Stimulated activated CD8-positive, alpha-beta memory T cell treated with anti-CD3 and anti-CD28 coated beads, Interleukin-15, amount 100 ng/mL, for 1 hour (primary cell): ENCODE measurements around the gene LILRA6.
"Not testable (repeated sequence)": the region's sequence is repeated elsewhere in the genome, so short reads cannot be mapped to it uniquely, and the experiment has no call there.

ENCODE experiments used
- DNase-seq: peaks from one replicate; pipeline ENCODE4 v3.0.0-alpha.2; 2020; ENCODE audit warnings: low read depth

The LILRA6 gene

GRCh38 chr19:54231077-54231931, 11.3 kb downstream of the LILRA6 start:
- DNase-seq = peak; percentile 85

GRCh38 chr19:54230031-54230430, 12.6 kb downstream of the LILRA6 start:
- no peak for DNase-seq

DNA sequence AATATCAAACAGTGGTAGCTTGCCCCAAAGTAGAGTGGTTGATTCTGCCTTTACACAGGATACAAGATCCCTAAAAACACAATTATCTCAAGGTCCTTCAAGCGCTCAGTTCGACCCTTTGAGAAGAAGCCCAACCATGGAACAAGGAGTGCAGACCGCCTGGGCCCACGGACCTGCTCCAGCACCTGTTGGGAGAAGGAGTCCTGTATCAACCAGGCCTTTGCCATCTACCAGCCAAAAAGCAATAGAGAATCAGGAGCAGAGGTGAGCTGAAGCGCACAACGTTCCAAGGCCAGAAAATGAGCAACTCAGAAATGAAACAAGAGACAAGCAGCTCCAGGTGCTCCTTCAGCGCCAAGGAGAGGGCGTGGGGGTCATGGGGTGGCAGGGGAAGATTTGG, 13.4 kb downstream of the LILRA6 start:
- no peak for DNase-seq

DNA sequence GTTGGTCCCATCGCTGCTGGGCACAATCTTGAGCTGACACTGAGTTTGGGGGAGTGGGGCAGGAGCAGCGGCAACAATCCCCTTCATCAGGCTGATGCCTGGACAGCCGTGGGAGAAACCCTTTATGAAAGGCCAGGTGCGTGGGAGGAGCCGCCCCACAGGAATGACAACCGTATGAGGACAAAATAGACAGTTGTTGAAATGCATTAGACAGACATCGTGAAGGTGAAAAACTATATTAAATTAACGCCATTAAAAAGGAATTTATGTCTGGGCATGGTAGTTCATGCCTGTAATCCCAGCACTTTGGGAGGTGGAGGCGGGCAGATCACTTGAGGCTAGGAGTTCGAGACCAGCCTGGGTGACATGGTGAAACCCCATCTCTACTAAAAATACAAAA, 18.0 kb downstream of the LILRA6 start:
- not testable (repeated sequence) for DNase-seq

- not testable (repeated sequence) for DNase-seq
These were observed 18.7 kb downstream of the LILRA6 start for GRCh38 chr19:54223937-54224281.

GRCh38 chr19:54223277-54223936, 19.2 kb downstream of the LILRA6 start:
- not testable (repeated sequence) for DNase-seq

- DNase-seq = not testable (repeated sequence)
These were observed 19.9 kb downstream of the LILRA6 start, which contains the start of gene LILRB3 for GRCh38 chr19:54222474-54223276. Gene LILRB3 (minus strand): TSS chr19:54223007. CDS start chr19:54222976, 31 bp downstream.

DNA sequence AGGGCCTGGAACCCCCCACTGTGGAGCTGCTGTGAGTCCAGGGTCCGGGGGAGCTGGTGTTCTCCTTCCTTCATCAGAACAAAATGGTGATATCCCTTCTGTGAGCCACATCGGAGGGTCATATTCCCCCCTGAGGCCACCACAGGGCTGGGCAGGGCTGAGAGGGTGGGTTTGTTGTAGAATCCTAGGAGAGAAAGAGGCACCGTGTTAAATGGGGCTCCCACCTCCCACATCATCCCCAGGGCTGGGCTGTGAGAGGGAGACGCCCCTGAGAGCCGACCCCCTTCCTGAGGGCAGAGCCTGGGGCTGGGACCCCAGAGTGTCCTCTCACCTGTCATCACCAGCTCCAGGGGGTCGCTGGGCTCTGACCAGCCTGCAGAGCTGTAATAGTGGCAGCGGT, 20.6 kb downstream of the LILRA6 start:
- not testable (repeated sequence) for DNase-seq

GRCh38 chr19:54219702-54220101, 22.9 kb downstream of the LILRA6 start:
- not testable (repeated sequence) for DNase-seq

GRCh38 chr19:54218960-54219661, 23.5 kb downstream of the LILRA6 start:
- DNase-seq = no peak

DNA sequence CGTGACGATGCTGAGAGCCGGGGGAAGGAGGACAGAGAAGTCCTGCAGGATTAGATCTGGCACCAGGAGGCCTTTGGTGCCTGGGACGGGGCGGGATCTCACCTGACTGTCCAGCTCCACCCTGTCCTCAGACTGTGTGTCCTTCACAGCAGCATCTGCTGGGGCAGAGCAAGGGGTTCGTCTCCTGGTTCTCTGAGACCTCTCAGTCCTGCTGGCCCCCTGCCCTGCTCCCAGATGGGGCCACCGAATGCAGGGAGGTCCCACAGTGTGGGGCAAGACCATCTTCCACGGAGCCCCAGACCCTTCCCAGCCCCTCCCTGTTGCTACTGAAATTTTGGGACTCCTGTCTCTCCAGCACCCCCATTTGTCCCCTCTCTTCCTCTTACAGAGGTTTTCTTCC, 24.3 kb downstream of the LILRA6 start:
- no peak for DNase-seq

DNA sequence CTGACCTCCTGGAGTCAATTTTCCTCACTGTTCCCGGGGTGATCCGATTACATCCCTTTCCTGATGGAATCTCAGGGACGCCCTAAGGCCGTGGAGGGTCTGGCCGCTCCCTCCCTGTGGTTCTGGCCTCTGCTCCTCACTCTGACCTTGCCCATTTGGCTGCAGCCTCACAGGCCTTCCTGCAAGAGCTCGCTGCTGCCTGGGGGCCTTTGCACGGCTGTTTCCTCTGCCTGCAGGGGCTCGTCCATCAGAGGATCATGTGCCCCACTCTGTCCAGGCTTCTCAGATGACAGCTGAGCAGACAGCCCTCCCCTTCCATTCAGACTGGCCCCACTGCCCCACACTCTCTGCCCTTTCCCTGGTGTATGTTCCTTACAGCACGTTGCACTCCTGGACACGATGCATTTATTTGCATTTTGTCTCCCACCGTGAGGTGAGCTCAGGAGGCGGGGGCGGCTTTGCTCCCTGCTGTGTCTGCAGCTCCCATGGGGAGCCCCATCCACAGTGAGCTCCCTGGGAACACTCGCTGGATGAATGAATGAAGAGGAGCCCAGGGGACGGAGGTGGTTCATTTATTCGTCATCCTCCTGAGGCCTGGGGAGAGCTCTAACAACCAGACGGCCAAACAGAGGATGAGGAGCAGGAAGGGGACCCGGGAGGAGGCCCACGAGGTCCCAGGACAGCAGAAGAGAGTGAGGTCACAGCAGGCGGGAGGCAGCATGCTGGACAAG, 24.9 kb downstream of the LILRA6 start:
- not testable (repeated sequence) for DNase-seq

DNA sequence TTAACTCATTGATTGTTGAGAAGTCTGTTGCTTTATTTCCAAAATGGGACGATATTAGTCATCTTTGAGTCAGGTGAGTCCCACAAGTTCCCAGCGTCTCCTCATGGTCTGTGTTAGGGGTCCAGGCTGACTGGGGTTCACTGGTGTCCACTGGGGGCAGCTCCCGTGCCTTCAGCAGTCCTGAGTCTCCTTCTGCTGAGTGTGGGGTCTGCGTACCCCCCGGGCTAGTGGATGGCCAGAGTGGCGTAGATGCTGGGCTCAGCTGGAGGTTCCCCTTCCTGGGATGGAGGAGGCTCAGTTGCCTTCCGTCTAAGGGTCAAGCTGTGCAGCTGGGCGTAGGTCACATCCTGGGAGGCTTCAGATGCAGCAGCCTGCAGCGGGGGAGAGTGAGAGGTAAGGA, 25.7 kb downstream of the LILRA6 start:
- DNase-seq = no peak

GRCh38 chr19:54214734-54215133, 27.9 kb downstream of the LILRA6 start:
- DNase-seq = not testable (repeated sequence)

DNA sequence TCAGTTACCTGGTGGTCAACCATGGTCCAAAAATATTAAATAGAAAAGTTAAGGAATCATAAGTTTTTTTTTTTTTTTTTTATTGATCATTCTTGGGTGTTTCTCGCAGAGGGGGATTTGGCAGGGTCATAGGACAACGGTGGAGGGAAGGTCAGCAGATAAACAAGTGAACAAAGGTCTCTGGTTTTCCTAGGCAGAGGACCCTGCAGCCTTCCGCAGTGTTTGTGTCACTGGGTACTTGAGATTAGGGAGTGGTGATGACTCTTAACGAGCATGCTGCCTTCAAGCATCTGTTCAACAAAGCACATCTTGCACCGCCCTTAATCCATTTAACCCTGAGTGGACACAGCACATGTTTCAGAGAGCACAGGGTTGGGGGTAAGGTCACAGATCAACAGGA, 28.4 kb downstream of the LILRA6 start:
- not testable (repeated sequence) for DNase-seq

DNA sequence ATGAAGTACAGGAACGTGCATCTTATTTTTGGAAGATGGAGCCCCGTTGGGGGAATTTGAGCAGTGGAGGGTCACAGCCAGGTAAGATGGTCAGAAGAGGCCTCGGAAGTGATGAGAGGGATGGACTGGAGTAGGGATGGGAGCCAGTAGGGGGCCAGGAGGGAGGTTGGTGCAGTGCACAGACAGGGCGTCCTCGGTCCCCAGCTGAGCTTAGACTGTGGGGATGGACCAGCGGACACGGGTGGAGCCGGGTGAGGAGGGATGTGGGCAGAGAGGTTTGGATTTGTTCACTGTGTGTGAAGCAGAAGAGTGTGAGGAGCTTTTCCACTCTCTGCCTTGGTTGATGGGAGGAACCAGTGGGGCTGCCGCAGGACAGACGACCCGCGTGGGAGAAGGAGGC, 31.4 kb downstream of the LILRA6 start:
- no peak for DNase-seq

DNA sequence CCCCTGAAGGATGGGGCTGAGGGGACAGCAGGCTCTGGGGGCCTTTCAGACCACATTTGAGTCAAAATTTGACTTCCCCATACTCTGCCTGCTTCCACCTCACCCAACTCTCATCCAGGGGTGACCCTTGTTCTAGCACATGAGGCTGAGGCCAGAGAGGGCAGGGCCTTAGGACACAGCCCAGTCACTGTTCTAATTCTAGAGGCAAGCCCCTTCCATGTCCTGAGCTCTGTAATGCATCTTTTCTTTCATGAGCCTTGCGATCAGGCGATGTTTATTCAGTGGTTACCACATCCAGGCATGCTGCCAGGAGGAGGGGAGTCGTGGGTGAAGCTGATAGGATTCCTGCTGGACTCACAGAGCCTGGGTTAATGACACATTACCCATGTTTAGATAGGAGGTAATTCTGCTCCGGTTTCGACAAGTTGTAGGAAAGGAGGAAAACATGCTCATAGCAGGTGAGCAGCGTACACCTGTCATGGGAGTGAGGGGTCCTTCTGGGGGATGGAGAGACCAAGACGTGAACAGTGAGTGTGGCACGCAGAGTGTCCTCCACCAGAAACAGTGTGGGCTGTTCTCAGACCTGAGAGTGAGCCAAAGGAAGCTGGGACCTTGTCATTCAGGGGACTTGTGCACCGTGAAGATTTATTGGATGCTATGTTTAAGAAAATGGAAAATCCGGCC, 32.6 kb downstream of the LILRA6 start:
- DNase-seq = no peak

GRCh38 chr19:54209058-54209810, 33.4 kb downstream of the LILRA6 start:
- no peak for DNase-seq

GRCh38 chr19:54208784-54209057, 33.9 kb downstream of the LILRA6 start:
- no peak for DNase-seq
